Dedifferentiated amniotic fluid mesenchymal stem cell (primary cell): ENCODE measurements around the gene HEG1.

Source experiments
- DNase-seq: peaks from one replicate; pipeline ENCODE4 v3.0.0-alpha.2; 2016; ENCODE audit errors: extremely low spot score

The HEG1 gene

GRCh38 chr3:125072301-125072700 lies 16.5 kb upstream of the HEG1 start:
- DNase-seq: no peak

GRCh38 chr3:125069968-125070745 lies 14.4 kb upstream of the HEG1 start:
- DNase-seq: no peak

- no peak for DNase-seq
These were observed 13.7 kb upstream of the HEG1 start for GRCh38 chr3:125069452-125069851.

- DNase-seq: no peak
These were observed 12.5 kb upstream of the HEG1 start for GRCh38 chr3:125068265-125068664.

GRCh38 chr3:125067225-125067624 lies 11.4 kb upstream of the HEG1 start:
- no peak for DNase-seq

GRCh38 chr3:125062904-125063618 lies 7.3 kb upstream of the HEG1 start:
- DNase-seq: peak; percentile 76

GRCh38 chr3:125061646-125062045 lies 5.8 kb upstream of the HEG1 start:
- no peak for DNase-seq

- DNase-seq: peak; percentile 52
These were observed 5.4 kb upstream of the HEG1 start for GRCh38 chr3:125061170-125061569.

GRCh38 chr3:125059488-125060245 lies 3.9 kb upstream of the HEG1 start:
- DNase-seq: no peak

- no peak for DNase-seq
These were observed 3.2 kb upstream of the HEG1 start for GRCh38 chr3:125058959-125059358.

GRCh38 chr3:125058529-125058928 lies 2.7 kb upstream of the HEG1 start:
- DNase-seq: no peak

- DNase-seq: peak; percentile 54
These were observed 1.5 kb upstream of the HEG1 start for GRCh38 chr3:125057186-125057850.

- no peak for DNase-seq
These were observed 375 bp downstream of the HEG1 start for GRCh38 chr3:125055331-125055912.

- DNase-seq: peak; percentile 50
These were observed 1.1 kb downstream of the HEG1 start for GRCh38 chr3:125054449-125055329.

- DNase-seq: no peak
These were observed 1.7 kb downstream of the HEG1 start for GRCh38 chr3:125054062-125054448.

- DNase-seq: no peak
These were observed 2.5 kb downstream of the HEG1 start for GRCh38 chr3:125053304-125053699.

- peak; percentile 68 for DNase-seq
These were observed 3.0 kb downstream of the HEG1 start for GRCh38 chr3:125052624-125053303.

- DNase-seq: peak; percentile 63
These were observed 3.8 kb downstream of the HEG1 start for GRCh38 chr3:125051715-125052581.

GRCh38 chr3:125051205-125051604 lies 4.6 kb downstream of the HEG1 start:
- no peak for DNase-seq
